ENCODE measurements around the gene DENND1A.

The DENND1A gene

GRCh38 chr9:123614306-123615263 lies 315.3 kb downstream of the DENND1A start:
- DNase-seq (ENCODE audit: low read depth), result no peak

DNA sequence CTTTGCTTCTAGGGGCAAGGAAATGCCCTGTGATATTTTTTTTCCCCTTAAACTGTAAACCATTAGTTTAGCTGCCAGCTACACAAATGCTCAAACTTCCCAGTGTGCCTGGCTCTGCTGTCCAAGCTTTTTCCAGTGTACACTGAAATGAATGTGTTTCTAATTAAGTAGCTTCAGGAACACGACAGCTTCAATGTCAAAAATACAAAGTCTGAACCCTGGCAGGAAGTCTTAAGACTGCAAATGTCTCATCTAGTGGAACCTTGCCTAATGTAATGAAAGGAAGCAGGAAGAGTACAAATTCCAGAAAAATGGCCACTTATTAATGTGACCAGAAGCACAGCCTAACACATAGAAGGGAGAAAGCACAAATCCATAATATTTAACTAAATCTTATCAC lies 318.7 kb downstream of the DENND1A start:
- peak; percentile 25 for DNase-seq (ENCODE audit: low read depth)

DNA sequence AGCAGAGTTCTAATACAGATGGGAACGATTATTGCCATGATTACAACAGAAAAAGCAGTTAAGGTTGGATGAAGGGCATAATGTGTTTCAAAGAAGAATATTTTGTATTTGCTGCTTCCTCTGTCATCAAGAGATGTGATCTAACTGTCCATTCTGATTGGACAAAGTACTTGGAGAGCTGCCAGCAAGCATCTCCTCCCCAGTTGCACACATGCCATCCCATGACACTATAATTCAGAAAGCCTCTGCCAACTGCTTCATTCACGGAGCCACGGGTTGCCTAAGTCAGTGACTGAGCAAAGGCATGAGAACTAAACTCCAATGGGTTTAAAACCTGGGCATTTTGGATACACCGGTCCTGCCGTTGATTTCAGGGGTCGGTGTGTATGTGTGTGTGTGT lies 320.1 kb downstream of the DENND1A start:
- DNase-seq (ENCODE audit: low read depth), result no peak

GRCh38 chr9:123608104-123608503 lies 321.8 kb downstream of the DENND1A start:
- DNase-seq (ENCODE audit: low read depth), result no peak

DNA sequence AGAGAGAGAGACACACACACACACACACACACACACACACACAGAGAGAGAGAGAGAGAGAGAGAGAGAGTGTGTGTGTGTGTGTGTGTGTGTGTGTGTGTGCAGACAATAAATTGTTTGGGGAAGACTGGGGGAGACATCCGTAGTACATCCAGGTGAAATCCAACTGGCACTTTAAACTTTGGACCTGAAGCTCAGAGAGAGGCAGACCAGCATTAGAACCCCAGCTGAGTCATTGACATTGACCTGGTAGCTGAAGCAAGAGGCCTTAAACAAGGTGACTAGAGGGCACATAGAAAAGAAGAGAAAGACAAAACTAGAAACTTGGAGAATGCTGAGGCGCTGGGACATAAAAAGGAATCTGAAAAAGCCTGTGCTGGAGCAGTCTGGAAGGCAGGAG lies 322.4 kb downstream of the DENND1A start:
- DNase-seq (ENCODE audit: low read depth), result no peak

- no peak for DNase-seq (ENCODE audit: low read depth)
Measured at GRCh38 chr9:123606141-123606540, 323.8 kb downstream of the DENND1A start.

GRCh38 chr9:123605286-123605685 lies 324.6 kb downstream of the DENND1A start:
- DNase-seq (ENCODE audit: low read depth), result no peak

- no peak for DNase-seq (ENCODE audit: low read depth)
Measured at GRCh38 chr9:123604861-123605260, 325.1 kb downstream of the DENND1A start.

GRCh38 chr9:123601828-123602227 lies 328.1 kb downstream of the DENND1A start:
- DNase-seq (ENCODE audit: low read depth), result no peak

DNA sequence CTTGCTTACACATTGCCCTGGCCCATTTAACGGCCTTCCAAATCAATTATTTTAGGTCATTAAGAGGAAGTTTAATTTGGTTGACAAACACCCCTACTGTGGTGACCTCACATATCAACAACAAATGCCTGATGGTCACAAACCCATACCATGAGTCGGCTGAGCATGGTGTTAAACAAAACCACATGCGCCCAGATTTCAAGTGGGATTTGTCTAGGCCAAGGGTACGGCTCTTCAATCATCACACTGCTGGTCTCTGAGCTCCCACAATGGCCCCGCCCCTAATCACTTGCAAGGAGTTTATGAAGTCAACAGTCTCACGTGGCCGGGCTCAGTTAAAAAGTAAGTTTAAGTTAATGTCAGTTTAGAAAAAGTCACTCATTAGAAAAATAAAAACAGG lies 330.1 kb downstream of the DENND1A start:
- no peak for DNase-seq (ENCODE audit: low read depth)

DNA sequence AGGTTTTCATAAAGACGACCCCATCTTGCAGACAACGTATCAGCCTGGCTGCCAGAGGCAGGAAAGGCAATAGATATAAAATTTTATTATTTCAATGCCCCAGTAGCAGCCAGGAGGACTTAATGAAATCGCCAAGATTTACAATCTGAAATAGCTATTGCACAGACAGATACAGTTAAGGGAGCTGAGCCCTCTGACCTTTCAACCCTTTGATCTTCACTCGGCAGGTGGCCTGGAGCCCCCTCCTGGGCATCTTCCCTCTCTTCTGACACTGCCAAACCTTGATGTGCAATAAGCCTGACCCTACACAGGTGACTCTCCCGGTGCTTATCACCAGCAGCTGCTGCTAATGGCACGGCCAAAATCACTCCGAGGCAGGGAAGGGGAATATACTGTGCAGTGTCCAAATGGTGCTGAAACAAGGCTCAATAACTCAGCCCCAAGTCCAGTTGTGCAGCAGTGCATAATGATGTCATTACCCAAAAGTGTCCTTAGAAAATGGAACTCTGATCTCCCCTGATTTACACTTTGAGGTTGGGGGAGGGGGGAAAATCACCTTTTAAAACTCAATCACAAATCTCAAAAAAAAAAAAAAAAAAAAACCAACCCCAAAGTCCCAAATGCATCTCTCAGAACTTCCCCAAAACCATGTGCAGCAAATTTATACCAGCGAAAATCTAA lies 331.9 kb downstream of the DENND1A start:
- no peak for DNase-seq (ENCODE audit: low read depth)

- no peak for DNase-seq (ENCODE audit: low read depth)
Measured at GRCh38 chr9:123597048-123597447, 332.9 kb downstream of the DENND1A start.

DNA sequence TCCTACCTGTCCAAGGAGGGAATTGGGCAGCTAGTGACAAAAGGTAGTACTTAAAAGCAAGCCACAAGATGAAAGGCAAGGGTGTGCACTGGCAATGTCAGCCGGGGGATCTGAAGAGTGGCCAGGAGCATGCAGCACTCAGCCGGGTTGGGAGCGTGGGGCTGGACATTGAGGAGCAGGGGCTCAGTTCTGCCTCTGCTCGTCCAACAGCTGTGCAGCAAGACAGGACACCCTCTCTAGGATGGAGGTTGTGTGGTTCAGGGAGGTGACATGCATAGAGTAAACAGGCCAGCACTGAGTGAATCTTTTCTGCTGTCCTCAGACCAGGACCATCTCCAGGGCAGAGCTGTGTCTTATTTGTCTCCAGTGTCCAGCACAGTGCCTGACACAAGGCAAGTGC lies 338.6 kb downstream of the DENND1A start:
- DNase-seq (ENCODE audit: low read depth), result no peak

DNA sequence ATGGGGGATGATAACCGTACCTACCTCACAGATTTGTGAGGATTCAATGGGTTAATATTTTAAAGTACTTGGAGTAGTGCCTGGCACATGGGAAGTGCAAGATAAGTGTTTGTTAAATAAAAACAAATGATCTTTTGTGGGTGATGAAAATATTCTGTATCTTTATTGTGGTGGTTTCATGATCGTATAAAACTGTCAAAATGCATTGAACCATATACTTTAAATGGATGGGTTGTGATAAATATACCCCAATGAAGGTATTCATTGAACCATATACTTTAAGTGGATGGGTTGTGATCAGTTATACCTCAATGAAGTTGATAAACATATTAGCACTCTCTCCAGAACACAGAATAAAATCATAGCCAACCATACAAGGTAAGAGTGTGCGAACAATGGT lies 339.4 kb downstream of the DENND1A start:
- DNase-seq (ENCODE audit: low read depth), result no peak

GRCh38 chr9:123589361-123590239 lies 340.3 kb downstream of the DENND1A start:
- no peak for DNase-seq (ENCODE audit: low read depth)

DNA sequence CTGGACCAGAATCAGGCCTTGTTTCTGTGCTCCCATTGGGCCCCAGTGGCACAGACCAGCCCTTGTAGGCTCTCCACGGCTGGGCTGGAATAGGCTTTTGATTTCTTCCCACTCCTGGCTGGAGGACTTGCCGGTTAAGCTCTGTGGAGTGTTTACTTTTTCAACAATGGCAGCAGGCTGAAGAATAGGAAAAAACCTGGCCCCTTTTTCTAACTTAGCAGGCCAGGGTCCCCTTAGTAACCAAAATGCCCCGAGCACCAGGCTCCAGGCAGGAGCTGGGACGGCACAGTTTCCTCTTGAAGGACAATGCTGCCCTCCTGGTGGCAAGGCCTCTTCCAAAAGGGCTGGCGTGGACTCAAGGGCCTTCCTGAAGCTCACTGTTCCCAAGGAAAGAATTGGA lies 343.7 kb downstream of the DENND1A start:
- DNase-seq (ENCODE audit: low read depth), result no peak

- DNase-seq (ENCODE audit: low read depth), result no peak
Measured at GRCh38 chr9:123584202-123585176, 345.4 kb downstream of the DENND1A start.

GRCh38 chr9:123583646-123584045 lies 346.3 kb downstream of the DENND1A start:
- no peak for DNase-seq (ENCODE audit: low read depth)

GRCh38 chr9:123571240-123571639 lies 358.7 kb downstream of the DENND1A start:
- DNase-seq (ENCODE audit: low read depth), result no peak

DNA sequence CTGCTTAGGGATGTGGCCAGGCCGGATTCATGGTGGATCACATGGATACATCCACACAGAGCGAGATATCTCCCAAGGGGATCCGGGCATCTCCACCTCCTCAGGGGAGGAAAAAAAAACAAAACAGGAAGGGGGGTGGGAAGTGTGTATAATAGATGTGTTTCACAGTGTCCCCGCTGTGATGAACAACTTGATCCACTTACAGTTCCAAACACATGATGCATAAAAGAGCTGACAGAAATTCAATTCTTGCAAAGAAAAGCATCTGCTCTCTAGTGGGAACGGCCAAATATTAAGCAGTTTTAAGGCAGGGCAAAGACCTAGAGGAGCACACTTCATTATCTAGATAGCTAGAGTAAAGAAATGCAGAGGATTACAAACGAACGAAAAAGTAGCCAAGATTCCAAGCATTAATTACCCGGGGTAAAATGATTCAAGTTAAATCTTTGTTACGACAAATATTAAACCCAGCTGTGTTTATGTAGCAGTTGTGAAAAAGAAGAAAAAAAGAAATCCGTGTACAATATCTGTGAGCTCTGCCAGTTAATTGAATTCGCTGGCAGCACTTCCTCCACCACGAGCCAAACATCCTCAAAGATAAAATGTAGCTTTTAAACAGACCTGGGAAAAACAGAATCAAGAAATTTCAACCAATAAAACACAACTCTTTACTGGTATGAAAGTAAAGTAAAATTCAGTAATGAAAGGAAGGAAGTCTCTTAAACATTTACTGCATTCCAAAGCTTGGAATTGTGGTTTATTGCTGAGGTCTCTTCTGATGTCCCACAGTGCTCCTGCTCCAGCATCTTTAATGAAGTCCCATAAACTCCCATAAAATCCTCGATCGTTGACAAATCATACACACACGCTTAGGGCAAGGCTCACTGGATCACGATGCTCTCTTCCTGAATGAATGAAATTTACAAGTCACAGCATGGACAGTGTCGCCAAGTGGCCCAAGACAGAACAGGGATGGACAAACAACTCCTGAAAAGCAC lies 360.9 kb downstream of the DENND1A start:
- peak; percentile 33 for DNase-seq (ENCODE audit: low read depth)

Data from GM04503 (cell line).